K562 (cell line): ENCODE results near the gene LAGE3. TPM values are rescaled to one million over a fixed set of nuclear protein-coding genes. Genes with fewer than 3 reads are reported as not detected.

ENCODE experiments used
- ATAC-seq: fragments of 200-7000 bp; cut with Tn5 transposase; 3 replicates; pipeline ENCODE4 v1.9.1; 2020; ENCODE audit warnings: moderate library complexity
- BruUV-seq: library from RNA; stranded (reverse); fragments of 400-500 nt; replicated peaks from 2 replicates; lab custom pipeline; 2021; lab: Mats Ljungman, UMichigan
- CTCF ChIA-PET: fragments of 300-600 bp; formaldehyde crosslinking; extraction: SDS; loops from one replicate; lab custom pipeline; 2021; ENCODE audit warnings: low intra/inter-chr PET ratio; lab: Yijun Ruan, JAX
- POLR2A ChIA-PET: fragments of 300-600, 350-650 bp; sonication (Branson Sonifier 250); formaldehyde crosslinking; extraction: SDS; loops from one replicate; lab custom pipeline; 2021; ENCODE audit warnings: antibody characterized with exemption, inconsistent platforms; lab: Yijun Ruan, JAX
- DNase-seq, 4 experiments: peaks; one replicate each; pipeline versions ENCODE4 v3.0.0 to v3.0.0-alpha.2; 2011 to 2018; ENCODE audit warnings: low spot score in 3 of 4, mixed read lengths in 3 of 4; ENCODE audit errors: extremely low read depth in 1 of 4
- FAIRE-seq: peaks from 2 replicates; lab custom pipeline; 2011; peaks lifted over from hg19 to GRCh38; lab: Jason Lieb, UNC
- H2AFZ ChIP-seq: 2 replicates; pipeline ENCODE4 v1.6.0; 2011; ENCODE audit warnings: low read depth, low read length, control low read depth, inconsistent platforms
- H3K27ac ChIP-seq: fragments of 200-600 bp; 3 replicates; pipeline ENCODE4 v1.8.0; 2011; ENCODE audit warnings: low read depth, mild to moderate bottlenecking, control low read depth, inconsistent platforms, low read length, moderate library complexity, mixed read lengths; ENCODE audit errors: extremely low read depth
- H3K27me3 ChIP-seq, 2 experiments: fragments of 300-600 bp in 1 of 2; 2 replicates in 1 of 2; 3 replicates in 1 of 2; pipeline versions ENCODE4 v1.6.0 to v1.8.0; 2011; ENCODE audit warnings: inconsistent platforms in 2 of 2, low read length in 2 of 2, mild to moderate bottlenecking in 1 of 2, mixed read lengths in 1 of 2, moderate library complexity in 1 of 2; ENCODE audit not compliant: control insufficient read depth in 2 of 2, insufficient read depth in 2 of 2
- H3K36me3 ChIP-seq: fragments of 300-600 bp; 3 replicates; pipeline ENCODE4 v1.8.0; 2011; ENCODE audit warnings: mild to moderate bottlenecking, low read length, inconsistent platforms; ENCODE audit not compliant: control insufficient read depth, insufficient read depth
- H3K4me1 ChIP-seq, 2 experiments: fragments of 200-600 bp in 1 of 2; replicated peaks in 1 of 2; 2 replicates in 1 of 2; 3 replicates in 1 of 2; pipeline versions ENCODE4 v1.5.1 to v1.8.0; 2011; ENCODE audit warnings: inconsistent platforms in 2 of 2, low read length in 2 of 2, mild to moderate bottlenecking in 1 of 2, mixed read lengths in 1 of 2, moderate library complexity in 1 of 2; ENCODE audit not compliant: control insufficient read depth in 2 of 2, insufficient read depth in 2 of 2
- H3K4me2 ChIP-seq: 2 replicates; pipeline ENCODE4 v1.6.1; 2011; ENCODE audit warnings: low read length, control low read depth, inconsistent platforms, mixed read lengths; ENCODE audit not compliant: insufficient read depth
- H3K4me3 ChIP-seq: fragments of 200-600 bp; sonication (generic), shearing (Covaris generic); 2 replicates; pipeline ENCODE4 v1.5.1; 2016; ENCODE audit warnings: control low read depth, inconsistent platforms
- H3K79me2 ChIP-seq: fragments of 200-600 bp; 3 replicates; pipeline ENCODE4 v1.8.0; 2011; ENCODE audit warnings: low read length, inconsistent platforms; ENCODE audit not compliant: control insufficient read depth, insufficient read depth
- H3K9ac ChIP-seq, 2 experiments: 2 replicates each; pipeline versions ENCODE4 v1.6.0 to v1.6.1; 2011; ENCODE audit warnings: low read depth in 2 of 2, low read length in 2 of 2, control low read depth in 1 of 2, inconsistent platforms in 1 of 2, mild to moderate bottlenecking in 1 of 2, mixed read lengths in 1 of 2; ENCODE audit not compliant: insufficient read depth in 1 of 2
- H3K9me1 ChIP-seq: one replicate; pipeline ENCODE4 v1.6.0; 2011; ENCODE audit warnings: inconsistent platforms, mild to moderate bottlenecking, low read length, moderate library complexity; ENCODE audit not compliant: control insufficient read depth, insufficient read depth
- H3K9me3 ChIP-seq: replicated peaks from 2 replicates; pipeline ENCODE4 v1.5.1; 2011; ENCODE audit warnings: low read depth, low read length, inconsistent platforms; ENCODE audit not compliant: control insufficient read depth, insufficient read depth
- H4K20me1 ChIP-seq: replicated peaks from 2 replicates; pipeline ENCODE4 v1.6.1; 2011; ENCODE audit warnings: low read length, inconsistent platforms, mixed read lengths; ENCODE audit not compliant: control insufficient read depth, insufficient read depth
- BCOR ChIP-seq: fragments of 450-650 bp; IDR thresholded peaks from 2 replicates; pipeline ENCODE4 v1.6.1; 2016
- CBFB ChIP-seq: sonication (generic); formaldehyde crosslinking; IDR thresholded peaks from 2 replicates; pipeline ENCODE4 v1.4.0; 2020; ENCODE audit warnings: mild to moderate bottlenecking, missing genetic modification reagents
- CHAMP1 ChIP-seq: fragments of 450-650 bp; IDR thresholded peaks from 2 replicates; pipeline ENCODE4 v1.6.1; 2016; ENCODE audit warnings: mild to moderate bottlenecking
- ESRRA ChIP-seq: fragments of 450-650 bp; IDR thresholded peaks from 2 replicates; pipeline ENCODE4 v1.6.1; 2014; ENCODE audit warnings: low read depth, mild to moderate bottlenecking, moderate library complexity, borderline replicate concordance
- HCFC1 ChIP-seq: IDR thresholded peaks from 2 replicates; pipeline ENCODE4 v1.6.1; 2012; ENCODE audit warnings: low read depth, low read length, improper control_type of control experiment
- HDAC2 ChIP-seq: fragments of 450-650 bp; IDR thresholded peaks from 2 replicates; pipeline ENCODE4 v1.6.1; 2016; ENCODE audit warnings: mild to moderate bottlenecking
- KDM1A ChIP-seq, 2 experiments: fragments of 450-650 bp; IDR thresholded peaks; 2 replicates each; pipeline ENCODE4 v1.6.1; 2016; ENCODE audit warnings: mild to moderate bottlenecking in 2 of 2
- PCBP2 ChIP-seq: fragments of 200-400 bp; formaldehyde crosslinking; IDR thresholded peaks from 2 replicates; pipeline ENCODE4 v1.6.1; 2018; ENCODE audit warnings: low read length, low read depth, mild to moderate bottlenecking, moderate library complexity; ENCODE audit not compliant: poor library complexity, severe bottlenecking
- RBFOX2 ChIP-seq: fragments of 200-400 bp; formaldehyde crosslinking; IDR thresholded peaks from 2 replicates; pipeline ENCODE4 v1.6.1; 2017; ENCODE audit warnings: low read depth, mild to moderate bottlenecking, low read length, moderate library complexity
- RBM25 ChIP-seq: fragments of 200-400 bp; formaldehyde crosslinking; IDR thresholded peaks from 2 replicates; pipeline ENCODE4 v1.6.1; 2018; ENCODE audit warnings: low read length, low read depth, moderate library complexity; ENCODE audit not compliant: severe bottlenecking
- U2AF1 ChIP-seq: fragments of 200-400 bp; formaldehyde crosslinking; optimal IDR thresholded peaks from 2 replicates; pipeline ENCODE3; 2017; ENCODE audit warnings: mild to moderate bottlenecking, low read depth, low read length, moderate library complexity
- ZNF584 ChIP-seq: fragments of 200-800 bp; sonication (Bioruptor generic); IDR thresholded peaks from 2 replicates; pipeline ENCODE4 v1.6.1; 2016; ENCODE audit warnings: low read depth, mild to moderate bottlenecking, missing genetic modification characterization, missing compliant biosample characterization
- WGBS: fragments of 100-300 bp; shearing (Covaris generic); methylation state at CpG from one replicate; pipeline ENCODE4 v1.1.6; 2016; ENCODE audit warnings: low coverage, mixed read lengths; ENCODE audit not compliant: insufficient coverage; ENCODE audit errors: missing lambda C conversion rate; 5-methylcytosine and 5-hydroxymethylcytosine counted together
- in situ Hi-C: fragments of 300-500 bp; cut with MboI; formaldehyde crosslinking; loops from 4 replicates; pipeline ENCODE4 v1.15.0; 2018; ENCODE audit warnings: inconsistent platforms, mixed read lengths
- intact Hi-C: fragments of 100-400 bp; cut with micrococcal nuclease; formaldehyde crosslinking; loops from 2 replicates; pipeline ENCODE4 v1.14.2; 2022
- polyA plus RNA-seq, 8 experiments: library from polyadenylated mRNA; depleted of rRNA in 4 of 8; stranded (reverse) in 5 of 8; unstranded in 3 of 8; fragments of >200 nt; fragmentation: Nextera tagmentation in 2 of 8; fragmentation: Illumina TruSeq in 1 of 8; extraction: Ambion mirVana in 2 of 8; extraction: Trizol in 1 of 8; gene quantifications; 2 replicates each; pipeline versions ENCODE4 v1.2.1 to v1.2.3, GENCODE V29; 2011 to 2014; ENCODE audit warnings: inconsistent platforms in 1 of 8, missing spikeins in 1 of 8
- total RNA-seq, 7 experiments: library from RNA; depleted of rRNA in 6 of 7; stranded (reverse); fragments of >200 nt in 6 of 7; fragmentation: Illumina TruSeq in 2 of 7; extraction: Trizol in 2 of 7; gene quantifications; 2 replicates each; pipeline versions ENCODE4 v1.2.1 to v1.2.3, GENCODE V29; 2011 to 2021; ENCODE audit warnings: low replicate concordance in 1 of 7

LAGE3 gene
- total and polyA plus RNA-seq, 9 of the 15 experiments (the other 6 are each of a cell fraction or from before 2014, with no cell fraction given), result 28.2 to 125 (median 35.8) TPM

DNA sequence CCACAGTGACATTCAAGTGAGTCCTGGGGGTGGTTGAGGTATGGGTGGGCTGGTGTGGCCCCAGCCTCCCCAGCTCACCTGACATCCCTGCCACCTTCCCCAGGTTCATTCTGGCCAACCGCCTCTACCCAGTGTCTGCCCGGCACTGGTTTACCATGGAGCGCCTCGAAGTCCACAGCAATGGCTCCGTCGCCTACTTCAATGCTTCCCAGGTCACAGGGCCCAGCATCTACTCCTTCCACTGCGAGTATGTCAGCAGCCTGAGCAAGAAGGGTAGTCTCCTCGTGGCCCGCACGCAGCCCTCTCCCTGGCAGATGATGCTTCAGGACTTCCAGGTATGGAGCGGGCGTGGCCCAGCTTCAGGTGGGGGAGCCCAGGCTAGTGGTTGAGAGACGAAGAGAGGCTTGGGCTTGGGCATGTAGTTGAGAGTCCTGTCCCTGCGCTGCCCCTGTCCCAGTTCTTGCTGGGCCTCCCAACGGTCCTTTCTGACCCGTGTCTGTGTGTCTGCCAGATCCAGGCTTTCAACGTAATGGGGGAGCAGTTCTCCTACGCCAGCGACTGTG lies 43.8 kb downstream of the LAGE3 start:
- CTCF ChIA-PET, result no interaction called here
- FAIRE-seq (no peak), DNase-seq (no peak), ATAC-seq (no peak)
- Histone ChIP-seq H3K27ac (no peak overlapping the region), H3K9ac (no peak overlapping the region; a peak in 1 of 4 replicates), H3K9me3 (no peaks in the 10 kb centered on the region), H3K4me3 (no peak overlapping the region), H3K9me1 (peaks cover 3% of the 10 kb centered on the region), H2AFZ (no peak overlapping the region), H3K36me3 (peaks cover 73% of the 10 kb centered on the region; the same call in 2 of the 3 replicates), H4K20me1 (peaks cover 5% of the 10 kb centered on the region; the same call in 1 of the 2 replicates), H3K4me2 (no peak overlapping the region), H3K4me1 (peaks cover 16 to 55% of the 10 kb centered on the region in 2 experiments; a peak in 4 of 5 replicates), H3K79me2 (peaks cover 33% of the 10 kb centered on the region), H3K27me3 (no peaks in the 10 kb centered on the region)
- TF ChIP-seq PCBP2 (no peak), RBFOX2 (peak; percentile 33; the same call in 1 of the 2 replicates)
- in situ Hi-C loops (no loop called here), intact Hi-C loops (no loop called here)
- BruUV-seq, result no TSS peak
- 94% methylated on average over 12 of the region's 19 CpGs for WGBS
- POLR2A ChIA-PET, result interaction anchor here (0.5 to 0.6 kb wide), 2 partner anchors 49 to 1243 kb away, joined by 3 to 5 read pairs; no protein-coding TSS in a partner anchor

DNA sequence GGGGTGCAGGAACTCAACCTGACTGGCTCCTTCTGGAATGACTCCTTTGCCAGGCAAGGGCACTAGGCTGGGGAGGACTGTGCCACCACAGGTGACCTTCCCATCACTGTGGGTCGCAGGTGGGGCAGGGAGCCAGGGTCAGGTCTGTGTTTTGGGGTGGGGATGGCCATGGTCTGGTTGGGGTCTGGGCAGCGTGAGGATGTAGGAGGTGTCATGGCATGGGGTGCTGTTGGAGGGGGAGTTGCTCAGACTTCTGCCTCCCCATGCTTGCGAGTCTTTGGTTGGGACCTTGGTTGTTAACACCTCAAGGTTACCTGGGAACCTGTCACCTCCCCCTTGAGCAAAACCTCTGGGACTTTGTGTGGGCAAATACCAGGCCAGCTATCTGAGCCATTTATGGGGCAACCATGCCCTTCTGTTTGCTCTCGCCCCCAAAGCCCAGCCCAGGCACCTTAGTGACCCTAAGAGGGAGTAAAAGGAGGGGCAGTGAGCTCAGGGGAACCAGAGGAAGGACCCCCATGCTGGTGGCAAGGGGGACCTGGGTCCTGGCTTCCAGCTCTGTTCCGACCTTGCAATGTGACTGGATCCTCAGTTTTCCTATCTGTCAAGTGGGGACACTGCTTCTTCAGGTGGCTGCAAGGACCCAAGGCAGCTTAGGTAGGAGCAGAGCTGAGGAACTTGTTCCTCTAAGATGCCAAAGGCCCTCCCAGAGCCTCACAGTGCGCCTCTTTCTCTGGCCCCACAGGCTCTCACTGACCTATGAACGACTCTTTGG lies 44.5 kb downstream of the LAGE3 start:
- no peaks in the 10 kb centered on the region for H3K27me3 ChIP-seq
- intact Hi-C loops, result no loop called here
- TF ChIP-seq BCOR (0 out of 2 replicates have a peak, but pooled peaks have one; percentile 55), RBM25 (peak; percentile 66), U2AF1 (no peak), CHAMP1 (no peak), ESRRA (peak; percentile 60; the same call in 1 of the 2 replicates), ZNF584 (no peak), CBFB (CRISPR knock-in tag) (no peak), HDAC2 (no peak), HCFC1 (no peak), KDM1A (IDR thresholded peaks at IDR 0.05) (0 out of 4 replicates have a peak, but pooled peaks of 1 of the 2 experiments have one; percentile 21)
- BruUV-seq, result no TSS peak
- 67% methylated on average over 4 of the region's 7 CpGs for WGBS
- no peaks in the 10 kb centered on the region for H3K9me3 ChIP-seq
- in situ Hi-C loops, result no loop called here
- no peak overlapping the region for H2AFZ ChIP-seq
- no peak for FAIRE-seq
- peaks cover 70% of the 10 kb centered on the region; the same call in 2 of the 3 replicates for H3K36me3 ChIP-seq
- peaks cover 21 to 61% of the 10 kb centered on the region in 2 experiments; a peak in 4 of 5 replicates for H3K4me1 ChIP-seq
- H3K27ac ChIP-seq, result no peak overlapping the region
- DNase-seq, result no peak
- no peak for ATAC-seq
- H3K9ac ChIP-seq, result no peak overlapping the region
- H4K20me1 ChIP-seq, result peaks cover 5% of the 10 kb centered on the region; the same call in 1 of the 2 replicates
- peaks cover 37% of the 10 kb centered on the region for H3K79me2 ChIP-seq
- POLR2A ChIA-PET, result interaction anchor here (0.6 kb wide), 1 partner anchor 50 kb away, joined by 5 read pairs; no protein-coding TSS in a partner anchor
- CTCF ChIA-PET, result no interaction called here
- H3K4me3 ChIP-seq, result no peak overlapping the region
- no peak overlapping the region for H3K4me2 ChIP-seq
- H3K9me1 ChIP-seq, result peaks cover 3% of the 10 kb centered on the region
